Calu3 (cell line): ENCODE measurements around the gene PPP1R14B. TPM values are rescaled to one million over a fixed set of nuclear protein-coding genes. Genes with fewer than 3 reads are reported as not detected.

Experiments used
- BruUV-seq: library from RNA; stranded (reverse); fragments of 400-500 nt; replicated peaks from 2 replicates; lab custom pipeline; 2021; lab: Mats Ljungman, UMichigan
- CTCF ChIA-PET: fragments of 300-600 bp; sonication (Branson Sonifier 250); formaldehyde crosslinking; loops from one replicate; lab custom pipeline; 2022; ENCODE audit warnings: antibody characterized with exemption; lab: Charles Lee
- DNase-seq: peaks from one replicate; pipeline ENCODE4 v3.0.0; 2022
- H3K27ac Mint-ChIP-seq: one replicate; pipeline ENCODE4 v1.8.0; 2022; ENCODE audit warnings: mixed read lengths; ENCODE audit not compliant: unreplicated experiment
- H3K27me3 Mint-ChIP-seq: one replicate; pipeline ENCODE4 v1.8.0; 2022; ENCODE audit warnings: mixed read lengths; ENCODE audit not compliant: unreplicated experiment
- H3K36me3 Mint-ChIP-seq: one replicate; pipeline ENCODE4 v1.8.0; 2022; ENCODE audit warnings: mild to moderate bottlenecking, moderate library complexity, mixed read lengths; ENCODE audit not compliant: insufficient read depth, unreplicated experiment
- H3K4me1 Mint-ChIP-seq: one replicate; pipeline ENCODE4 v1.8.0; 2022; ENCODE audit warnings: mild to moderate bottlenecking, low read depth, mixed read lengths; ENCODE audit not compliant: unreplicated experiment
- H3K4me3 Mint-ChIP-seq: one replicate; pipeline ENCODE4 v1.8.0; 2022; ENCODE audit warnings: mild to moderate bottlenecking, low read depth, moderate library complexity, mixed read lengths; ENCODE audit not compliant: unreplicated experiment
- H3K9me3 Mint-ChIP-seq: one replicate; pipeline ENCODE4 v1.8.0; 2022; ENCODE audit warnings: low read depth, mixed read lengths; ENCODE audit not compliant: unreplicated experiment
- intact Hi-C: fragments of 100-400 bp; cut with micrococcal nuclease; formaldehyde crosslinking; loops from one replicate; pipeline ENCODE4 v1.10.0; 2022; ENCODE audit not compliant: unreplicated experiment
- total RNA-seq: library from RNA; stranded (reverse); gene quantifications from 2 replicates; pipeline ENCODE4 v1.2.3, GENCODE V29; 2022
- TF ChIP-seq, protein P1 (sequence below): fragments of 200-600 bp; IDR thresholded peaks from one replicate; pipeline ENCODE4 v1.8.0; 2022; ENCODE audit warnings: antibody characterized with exemption; ENCODE audit not compliant: unreplicated experiment

Gene PPP1R14B
- total RNA-seq, 1 experiment from 2014 or later, result 334 TPM

GRCh38 chr11:64220271-64220670, 26.5 kb downstream of the PPP1R14B start:
- CTCF ChIA-PET, result interaction anchor here (0.6 kb wide), 2 partner anchors 18 to 1080 kb away, joined by 7 to 8 read pairs; no protein-coding TSS in a partner anchor
- Mint-ChIP-seq H3K27ac (no peak overlapping the region), H3K4me3 (no peak overlapping the region), H3K4me1 (peaks cover 9% of the 10 kb centered on the region), H3K36me3 (peaks cover 90% of the 10 kb centered on the region), H3K27me3 (no peaks in the 10 kb centered on the region), H3K9me3 (no peaks in the 10 kb centered on the region)
- no peak for DNase-seq
- no TSS peak for BruUV-seq
- TF ChIP-seq, protein P1, sequence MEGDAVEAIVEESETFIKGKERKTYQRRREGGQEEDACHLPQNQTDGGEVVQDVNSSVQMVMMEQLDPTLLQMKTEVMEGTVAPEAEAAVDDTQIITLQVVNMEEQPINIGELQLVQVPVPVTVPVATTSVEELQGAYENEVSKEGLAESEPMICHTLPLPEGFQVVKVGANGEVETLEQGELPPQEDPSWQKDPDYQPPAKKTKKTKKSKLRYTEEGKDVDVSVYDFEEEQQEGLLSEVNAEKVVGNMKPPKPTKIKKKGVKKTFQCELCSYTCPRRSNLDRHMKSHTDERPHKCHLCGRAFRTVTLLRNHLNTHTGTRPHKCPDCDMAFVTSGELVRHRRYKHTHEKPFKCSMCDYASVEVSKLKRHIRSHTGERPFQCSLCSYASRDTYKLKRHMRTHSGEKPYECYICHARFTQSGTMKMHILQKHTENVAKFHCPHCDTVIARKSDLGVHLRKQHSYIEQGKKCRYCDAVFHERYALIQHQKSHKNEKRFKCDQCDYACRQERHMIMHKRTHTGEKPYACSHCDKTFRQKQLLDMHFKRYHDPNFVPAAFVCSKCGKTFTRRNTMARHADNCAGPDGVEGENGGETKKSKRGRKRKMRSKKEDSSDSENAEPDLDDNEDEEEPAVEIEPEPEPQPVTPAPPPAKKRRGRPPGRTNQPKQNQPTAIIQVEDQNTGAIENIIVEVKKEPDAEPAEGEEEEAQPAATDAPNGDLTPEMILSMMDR, result no peak
- intact Hi-C loops, result no loop called here

DNA sequence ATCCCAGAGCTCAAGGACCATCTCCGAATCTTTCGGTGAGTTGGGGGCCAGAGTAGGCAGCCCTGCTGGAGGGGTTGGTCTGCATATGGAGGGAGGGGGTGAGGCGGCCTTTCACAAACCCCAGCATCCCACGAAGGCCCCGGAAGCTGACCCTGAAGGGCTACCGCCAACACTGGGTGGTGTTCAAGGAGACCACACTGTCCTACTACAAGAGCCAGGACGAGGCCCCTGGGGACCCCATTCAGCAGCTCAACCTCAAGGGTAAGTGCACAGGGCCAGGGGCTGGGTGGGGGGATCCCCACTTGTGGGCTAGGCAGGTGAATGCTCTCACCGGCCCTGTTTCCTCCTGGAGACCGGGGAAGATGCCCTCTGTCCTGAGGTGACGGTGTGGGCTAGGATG, 27.0 kb downstream of the PPP1R14B start:
- H3K27ac Mint-ChIP-seq, result no peak overlapping the region
- TF ChIP-seq, protein P1, result no peak
- DNase-seq, result no peak
- H3K4me1 Mint-ChIP-seq, result peaks cover 9% of the 10 kb centered on the region
- BruUV-seq, result no TSS peak
- H3K36me3 Mint-ChIP-seq, result peaks cover 90% of the 10 kb centered on the region
- H3K4me3 Mint-ChIP-seq, result no peak overlapping the region
- intact Hi-C loops, result no loop called here
- CTCF ChIA-PET, result interaction anchor here (0.6 kb wide), 1 partner anchor 1080 kb away, joined by 8 read pairs; no protein-coding TSS in a partner anchor
- H3K27me3 Mint-ChIP-seq, result no peaks in the 10 kb centered on the region
- no peaks in the 10 kb centered on the region for H3K9me3 Mint-ChIP-seq

DNA sequence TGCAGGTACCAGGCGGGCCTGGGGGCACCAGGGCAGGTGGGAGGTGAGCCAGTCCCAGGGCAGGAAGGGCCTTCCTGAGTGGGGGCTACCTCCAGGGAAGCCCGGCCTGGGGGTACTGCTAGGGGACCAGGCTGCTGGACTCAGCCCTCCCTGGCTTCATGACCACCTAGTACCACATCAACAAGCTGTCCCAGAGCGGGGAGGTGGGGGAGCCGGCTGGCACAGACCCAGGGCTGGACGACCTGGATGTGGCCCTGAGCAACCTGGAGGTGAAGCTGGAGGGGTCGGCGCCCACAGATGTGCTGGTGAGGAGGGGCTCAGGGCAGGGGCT, 27.4 kb downstream of the PPP1R14B start:
- Mint-ChIP-seq H3K36me3 (peaks cover 89% of the 10 kb centered on the region), H3K27ac (peak overlapping the region; percentile 19), H3K4me3 (no peak overlapping the region), H3K27me3 (no peaks in the 10 kb centered on the region), H3K4me1 (peaks cover 9% of the 10 kb centered on the region), H3K9me3 (no peaks in the 10 kb centered on the region)
- CTCF ChIA-PET, result no interaction called here
- no peak for DNase-seq
- no TSS peak for BruUV-seq
- intact Hi-C loops, result no loop called here
- TF ChIP-seq, protein P1, result no peak

DNA sequence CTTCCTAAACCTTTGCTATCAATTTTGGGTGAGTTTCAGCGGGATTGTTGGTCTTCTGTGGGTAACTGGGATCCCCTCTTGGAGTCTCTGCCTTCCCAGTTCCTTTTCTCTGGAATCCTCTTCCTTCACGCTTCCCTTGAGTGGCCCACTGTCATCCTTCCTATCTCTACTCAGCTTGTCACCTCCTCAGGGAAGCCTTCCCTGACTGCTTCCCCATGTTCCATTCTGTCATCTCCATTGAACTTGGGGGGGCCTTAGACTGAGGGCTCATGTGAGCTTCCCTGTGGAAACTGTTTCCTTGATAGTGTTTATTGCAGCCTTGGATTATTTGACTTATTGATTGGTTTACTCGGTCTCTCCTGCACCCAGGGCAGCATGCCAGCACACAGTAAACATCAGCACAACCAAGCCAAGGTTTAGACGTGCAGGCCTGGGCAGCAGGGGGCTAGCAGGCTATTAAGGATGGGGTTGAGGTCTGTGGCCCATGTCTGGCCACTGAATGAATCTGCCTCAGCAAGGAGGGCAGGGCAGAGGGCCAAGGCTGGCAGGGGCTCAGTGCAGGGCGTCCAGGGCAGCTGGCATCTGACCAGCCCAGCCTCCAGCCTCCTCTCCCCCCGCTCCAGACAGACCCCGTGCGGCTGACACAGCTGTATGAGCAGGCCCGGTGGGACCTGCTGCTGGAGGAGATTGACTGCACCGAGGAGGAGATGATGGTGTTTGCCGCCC, 28.0 kb downstream of the PPP1R14B start:
- Mint-ChIP-seq H3K4me1 (peaks cover 9% of the 10 kb centered on the region), H3K4me3 (no peak overlapping the region), H3K36me3 (peaks cover 89% of the 10 kb centered on the region), H3K9me3 (no peaks in the 10 kb centered on the region), H3K27me3 (no peaks in the 10 kb centered on the region), H3K27ac (peak overlapping the region; percentile 19)
- TF ChIP-seq, protein P1, result no peak
- no peak for DNase-seq
- intact Hi-C loops, result no loop called here
- no TSS peak for BruUV-seq
- CTCF ChIA-PET, result no interaction called here
